Measurements from ENCODE around the gene ACVRL1.

DNA sequence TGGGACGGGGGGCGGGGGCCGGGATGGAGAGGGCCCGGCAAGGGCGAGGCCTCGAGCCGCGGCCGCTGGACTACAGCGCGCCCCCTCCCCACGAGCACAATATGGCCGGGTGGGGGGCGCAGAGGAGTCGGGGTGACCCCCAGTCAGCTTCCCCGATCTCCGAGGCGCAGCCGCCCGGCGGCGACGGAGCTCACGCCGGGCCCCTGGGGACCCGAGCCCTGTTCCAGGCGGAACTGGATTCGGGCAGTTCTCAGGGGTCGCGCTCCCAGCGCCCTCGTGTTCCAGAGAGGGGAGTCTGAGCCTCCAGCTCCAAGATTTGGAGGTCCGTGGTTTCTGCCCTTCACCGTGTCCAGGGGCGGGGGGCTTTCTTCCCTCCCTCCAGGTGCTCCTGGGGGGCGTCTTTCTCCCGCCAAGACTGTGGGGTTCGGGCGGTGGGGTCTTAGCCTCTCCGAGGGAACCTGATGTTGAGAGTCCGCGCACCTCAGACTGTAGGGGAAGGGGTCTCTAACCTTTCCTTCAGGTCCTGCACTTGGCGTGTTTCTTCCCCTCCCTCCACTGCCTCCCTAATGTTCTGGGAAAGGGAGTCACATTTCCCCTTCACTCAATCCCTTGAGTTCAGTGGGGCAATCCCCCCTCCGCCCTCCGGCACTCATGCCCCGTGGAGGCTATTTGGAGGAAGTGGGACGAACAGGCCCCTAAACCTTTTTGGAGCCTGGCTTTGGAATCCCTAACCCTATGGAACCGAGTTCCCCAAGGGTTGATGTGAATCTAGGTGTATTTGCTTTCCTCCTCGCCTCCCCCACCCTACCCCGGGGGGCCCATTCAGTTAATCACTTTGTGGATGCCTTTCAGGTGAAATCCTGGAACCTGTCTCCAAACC, 44.8 kb downstream of the ACVRL1 start:
- TF ChIP-seq, protein P1, sequence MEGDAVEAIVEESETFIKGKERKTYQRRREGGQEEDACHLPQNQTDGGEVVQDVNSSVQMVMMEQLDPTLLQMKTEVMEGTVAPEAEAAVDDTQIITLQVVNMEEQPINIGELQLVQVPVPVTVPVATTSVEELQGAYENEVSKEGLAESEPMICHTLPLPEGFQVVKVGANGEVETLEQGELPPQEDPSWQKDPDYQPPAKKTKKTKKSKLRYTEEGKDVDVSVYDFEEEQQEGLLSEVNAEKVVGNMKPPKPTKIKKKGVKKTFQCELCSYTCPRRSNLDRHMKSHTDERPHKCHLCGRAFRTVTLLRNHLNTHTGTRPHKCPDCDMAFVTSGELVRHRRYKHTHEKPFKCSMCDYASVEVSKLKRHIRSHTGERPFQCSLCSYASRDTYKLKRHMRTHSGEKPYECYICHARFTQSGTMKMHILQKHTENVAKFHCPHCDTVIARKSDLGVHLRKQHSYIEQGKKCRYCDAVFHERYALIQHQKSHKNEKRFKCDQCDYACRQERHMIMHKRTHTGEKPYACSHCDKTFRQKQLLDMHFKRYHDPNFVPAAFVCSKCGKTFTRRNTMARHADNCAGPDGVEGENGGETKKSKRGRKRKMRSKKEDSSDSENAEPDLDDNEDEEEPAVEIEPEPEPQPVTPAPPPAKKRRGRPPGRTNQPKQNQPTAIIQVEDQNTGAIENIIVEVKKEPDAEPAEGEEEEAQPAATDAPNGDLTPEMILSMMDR (IDR thresholded peaks at IDR 0.05) = no peak
- no peak for TF ChIP-seq POLR2A (IDR thresholded peaks at IDR 0.05)
